ENCODE data around the gene BPTF. TPM values are rescaled to one million over a fixed set of nuclear protein-coding genes. Genes with fewer than 3 reads are reported as not detected.
"Not testable (repeated sequence)": the region's sequence is repeated elsewhere in the genome, so short reads cannot be mapped to it uniquely, and the experiment has no call there.

The BPTF gene
- total RNA-seq, 2 donors from 2014 or later: 60.3 to 92.3 TPM

DNA sequence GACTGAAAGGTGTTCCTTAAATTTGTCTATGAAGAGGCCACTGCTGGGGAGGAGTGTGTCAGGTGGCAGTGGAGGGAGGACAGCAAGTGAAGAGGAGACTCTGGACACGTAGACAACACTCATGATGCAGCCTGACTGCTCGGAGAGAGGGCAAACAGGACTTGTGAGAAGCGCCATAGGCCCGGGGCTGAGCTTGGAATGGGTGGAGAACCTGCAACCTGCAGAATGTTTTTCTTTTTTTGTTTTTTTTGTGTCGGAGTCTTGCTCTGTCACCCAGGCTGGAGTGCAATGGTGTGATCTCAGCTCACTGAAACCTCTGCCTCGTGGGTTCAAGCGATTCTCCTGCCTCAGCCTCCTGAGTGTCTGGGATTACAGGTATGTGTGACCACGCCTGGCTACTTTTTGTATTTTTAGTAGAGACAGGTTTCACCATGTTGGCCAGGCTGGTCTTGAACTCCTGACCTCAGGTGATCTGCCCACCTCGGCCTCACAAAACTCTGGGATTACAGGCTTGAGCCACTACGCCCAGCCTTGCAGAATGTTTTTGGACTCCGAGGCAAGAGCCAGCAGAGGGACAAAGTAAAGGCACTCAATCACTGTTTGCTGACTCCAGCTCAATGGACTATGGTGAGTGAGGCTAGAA lies 189.9 kb downstream of the BPTF start:
- TF ChIP-seq, protein P1, sequence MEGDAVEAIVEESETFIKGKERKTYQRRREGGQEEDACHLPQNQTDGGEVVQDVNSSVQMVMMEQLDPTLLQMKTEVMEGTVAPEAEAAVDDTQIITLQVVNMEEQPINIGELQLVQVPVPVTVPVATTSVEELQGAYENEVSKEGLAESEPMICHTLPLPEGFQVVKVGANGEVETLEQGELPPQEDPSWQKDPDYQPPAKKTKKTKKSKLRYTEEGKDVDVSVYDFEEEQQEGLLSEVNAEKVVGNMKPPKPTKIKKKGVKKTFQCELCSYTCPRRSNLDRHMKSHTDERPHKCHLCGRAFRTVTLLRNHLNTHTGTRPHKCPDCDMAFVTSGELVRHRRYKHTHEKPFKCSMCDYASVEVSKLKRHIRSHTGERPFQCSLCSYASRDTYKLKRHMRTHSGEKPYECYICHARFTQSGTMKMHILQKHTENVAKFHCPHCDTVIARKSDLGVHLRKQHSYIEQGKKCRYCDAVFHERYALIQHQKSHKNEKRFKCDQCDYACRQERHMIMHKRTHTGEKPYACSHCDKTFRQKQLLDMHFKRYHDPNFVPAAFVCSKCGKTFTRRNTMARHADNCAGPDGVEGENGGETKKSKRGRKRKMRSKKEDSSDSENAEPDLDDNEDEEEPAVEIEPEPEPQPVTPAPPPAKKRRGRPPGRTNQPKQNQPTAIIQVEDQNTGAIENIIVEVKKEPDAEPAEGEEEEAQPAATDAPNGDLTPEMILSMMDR (IDR thresholded peaks at IDR 0.05): no peak
- Histone ChIP-seq H3K27ac (no peak overlapping the region), H3K27me3 (no peaks in the 10 kb centered on the region), H3K4me3 (no peak overlapping the region), H3K9me3 (no peaks in the 10 kb centered on the region), H3K36me3 (no peaks in the 10 kb centered on the region), H3K4me1 (no peaks in the 10 kb centered on the region)
- DNase-seq (ENCODE audit: low spot score): no peak

DNA sequence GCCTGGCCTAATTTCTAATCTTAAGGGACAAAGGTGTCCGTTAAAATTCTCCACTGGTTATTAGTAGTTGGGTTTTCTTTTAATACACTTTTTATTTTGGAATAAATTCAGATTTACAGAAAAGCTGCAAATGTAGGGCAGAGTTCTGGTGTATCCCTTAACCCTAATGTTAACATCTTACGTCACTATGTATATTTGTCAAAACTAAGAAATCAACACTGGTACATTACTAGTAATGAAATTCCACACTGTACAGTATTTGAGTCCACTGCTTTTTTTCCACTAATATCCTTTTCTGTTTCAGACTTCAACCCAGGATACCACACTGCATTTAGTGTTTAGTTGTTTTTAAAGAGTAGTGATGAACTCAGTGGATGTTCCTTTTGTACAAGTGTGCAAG lies 191.5 kb downstream of the BPTF start:
- Histone ChIP-seq H3K4me1 (peaks cover 0 to 5% of the 10 kb centered on the region in 2 donors), H3K4me3 (no peak overlapping the region), H3K9me3 (no peaks in the 10 kb centered on the region), H3K27me3 (no peaks in the 10 kb centered on the region), H3K27ac (no peak overlapping the region), H3K36me3 (no peaks in the 10 kb centered on the region)
- TF ChIP-seq, protein P1 (IDR thresholded peaks at IDR 0.05): no peak
- no peak for DNase-seq (ENCODE audit: low spot score)

DNA sequence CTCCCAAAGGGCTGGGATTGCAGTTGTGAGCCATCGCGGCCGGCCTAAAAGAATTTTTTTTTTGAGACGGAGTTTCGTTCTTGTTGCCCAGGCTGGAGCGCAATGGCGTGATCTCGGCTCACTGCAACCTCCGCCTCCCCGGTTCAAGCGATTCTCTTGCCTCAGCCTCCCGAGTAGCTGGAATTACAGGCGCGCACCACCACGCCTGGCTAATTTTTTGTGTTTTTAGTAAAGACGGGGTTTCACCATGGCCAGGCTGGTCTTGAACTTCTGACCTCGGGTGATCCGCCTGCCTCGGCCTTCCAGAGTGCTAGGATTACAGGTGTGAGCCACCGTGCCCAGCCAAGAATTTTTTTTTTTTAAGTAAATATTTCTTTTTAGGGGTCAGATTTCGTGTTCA lies 193.2 kb downstream of the BPTF start:
- H3K9me3 ChIP-seq, H3K36me3 ChIP-seq: not testable (repeated sequence)

DNA sequence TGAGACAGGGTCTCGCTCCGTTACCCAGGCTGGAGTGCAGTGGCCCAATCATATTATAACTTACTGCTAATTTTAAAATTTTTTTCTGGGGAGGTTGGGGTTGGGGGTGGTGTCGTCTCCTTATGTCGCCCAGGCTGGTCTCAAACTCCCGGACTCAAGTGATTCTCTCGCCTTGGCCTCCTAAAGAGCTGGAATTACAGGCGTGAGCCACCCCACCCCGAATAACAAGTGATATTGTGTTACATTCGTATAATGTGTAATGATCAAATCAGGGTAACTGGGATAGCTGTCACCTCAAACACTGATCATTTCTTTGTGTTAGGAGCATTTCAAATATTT lies 194.0 kb downstream of the BPTF start:
- H3K9me3 ChIP-seq: no peaks in the 10 kb centered on the region
- no peaks in the 10 kb centered on the region for H3K36me3 ChIP-seq
- H3K4me3 ChIP-seq: peak overlapping the region in 1 of 2 donors; percentile 58
- no peaks in the 10 kb centered on the region for H3K27me3 ChIP-seq
- H3K27ac ChIP-seq: peak overlapping the region in 1 of 2 donors; percentile 6
- no peak for DNase-seq (ENCODE audit: low spot score)
- peaks cover 0 to 5% of the 10 kb centered on the region in 2 donors for H3K4me1 ChIP-seq
- TF ChIP-seq, protein P1 (IDR thresholded peaks at IDR 0.05): no peak

More for the DNA sequence above, 193.2 kb downstream of the BPTF start:
- not testable (repeated sequence) for H3K4me3 ChIP-seq; H3K27me3 ChIP-seq; DNase-seq (ENCODE audit: low spot score); H3K4me1 ChIP-seq; H3K27ac ChIP-seq

DNA sequence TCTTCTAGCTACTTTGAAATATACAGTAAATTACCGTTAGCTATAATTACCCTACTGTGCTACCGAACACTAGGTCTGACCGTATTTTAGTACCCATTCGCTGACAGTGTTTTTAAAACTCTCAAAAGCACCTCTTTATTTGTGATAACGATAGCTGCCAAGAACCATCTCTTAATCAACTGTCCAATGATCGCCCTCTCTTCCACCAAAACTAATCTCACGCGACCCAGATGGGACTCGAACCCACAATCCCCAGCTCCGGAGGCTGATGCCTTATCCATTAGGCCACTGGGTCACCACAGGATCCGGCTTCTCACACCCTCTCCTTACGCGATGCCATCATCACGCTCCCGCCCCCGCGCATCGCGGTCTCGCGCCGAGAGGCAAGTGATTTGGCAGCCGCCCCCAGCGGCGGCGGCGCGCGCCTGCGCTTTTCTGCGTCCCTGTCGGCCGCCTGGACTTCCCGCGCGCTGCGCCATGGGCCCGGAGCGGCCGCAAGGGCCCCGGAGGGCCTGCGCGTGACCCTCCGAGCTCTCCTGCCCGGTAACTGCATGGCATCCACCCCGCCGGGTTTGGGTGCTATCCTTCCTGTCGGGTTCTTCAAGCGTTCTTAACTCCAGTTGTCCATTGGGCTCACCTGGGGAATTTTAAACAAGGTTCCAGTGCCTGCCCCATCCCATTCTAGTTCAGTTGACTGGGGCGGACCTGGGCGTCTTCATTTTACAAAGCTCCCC lies 194.5 kb downstream of the BPTF start:
- no peaks in the 10 kb centered on the region for H3K36me3 ChIP-seq
- peak overlapping the region; percentile 85 to 87 for H3K27ac ChIP-seq
- H3K4me3 ChIP-seq: peak overlapping the region; percentile 47 to 58
- peak; percentile 99 for DNase-seq (ENCODE audit: low spot score)
- H3K4me1 ChIP-seq: peaks cover 0 to 5% of the 10 kb centered on the region in 2 donors
- TF ChIP-seq, protein P1 (IDR thresholded peaks at IDR 0.05): peak in 1 of 2 donors; percentile 56
- no peaks in the 10 kb centered on the region for H3K9me3 ChIP-seq
- no peaks in the 10 kb centered on the region for H3K27me3 ChIP-seq

DNA sequence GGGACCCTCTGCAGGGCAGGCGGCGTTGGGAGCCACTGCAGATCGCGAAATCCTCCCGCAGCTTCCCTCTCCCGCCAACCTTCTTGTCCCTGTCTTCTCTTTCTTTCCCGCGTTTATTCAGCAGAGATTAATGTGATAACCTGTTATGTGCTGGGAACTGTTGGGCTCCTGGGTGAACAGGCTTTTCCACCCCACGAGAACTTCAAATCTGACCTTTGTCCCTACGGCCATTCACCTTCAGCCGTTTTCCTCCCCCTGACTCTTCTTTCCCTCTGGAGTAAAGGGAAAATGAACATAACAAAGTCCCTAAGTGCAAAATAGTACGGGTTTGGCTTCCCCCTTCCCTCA lies 195.1 kb downstream of the BPTF start:
- H3K4me3 ChIP-seq: peak overlapping the region; percentile 47 to 58
- DNase-seq (ENCODE audit: low spot score): no peak
- no peaks in the 10 kb centered on the region for H3K9me3 ChIP-seq
- TF ChIP-seq, protein P1 (IDR thresholded peaks at IDR 0.05): no peak
- H3K36me3 ChIP-seq: no peaks in the 10 kb centered on the region
- H3K4me1 ChIP-seq: peaks cover 0 to 5% of the 10 kb centered on the region in 2 donors
- no peaks in the 10 kb centered on the region for H3K27me3 ChIP-seq
- peak overlapping the region; percentile 85 to 87 for H3K27ac ChIP-seq

DNA sequence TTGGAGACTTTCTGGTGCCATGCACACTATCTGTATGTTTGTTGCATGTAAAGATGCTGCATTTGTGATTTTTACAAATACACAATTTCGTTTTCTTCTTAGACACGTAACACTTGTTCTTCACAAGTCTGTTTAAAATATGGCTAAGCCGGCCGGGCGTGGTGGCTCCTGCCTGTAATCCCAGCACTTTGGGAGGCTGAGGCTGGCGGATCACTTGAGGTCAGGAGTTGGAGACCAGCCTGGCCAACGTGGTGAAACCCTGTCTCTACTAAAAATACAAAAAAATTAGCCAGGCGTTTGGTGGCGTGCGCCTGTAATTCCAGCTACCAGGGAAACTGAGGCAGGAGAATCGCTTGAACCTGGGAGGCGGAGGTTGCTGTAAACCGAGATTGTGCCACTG lies 195.5 kb downstream of the BPTF start:
- Histone ChIP-seq H3K27ac (peak overlapping the region; percentile 85 to 87), H3K4me3 (peak overlapping the region; percentile 47 to 58)
- H3K27me3 ChIP-seq; DNase-seq (ENCODE audit: low spot score); H3K36me3 ChIP-seq; H3K4me1 ChIP-seq; H3K9me3 ChIP-seq: not testable (repeated sequence)
